ENCODE results near the gene LRMDA. TPM values are rescaled to one million over a fixed set of nuclear protein-coding genes. Genes with fewer than 3 reads are reported as not detected.
A peak's percentile ranks its signal among the peaks of the same experiment; 100 is the strongest.

LRMDA gene
- total and polyA plus RNA-seq, 2 of the 13 experiments (the other 11 are each of a cell fraction or from before 2014, with no cell fraction given) = 13.4 to 22.0 TPM

DNA sequence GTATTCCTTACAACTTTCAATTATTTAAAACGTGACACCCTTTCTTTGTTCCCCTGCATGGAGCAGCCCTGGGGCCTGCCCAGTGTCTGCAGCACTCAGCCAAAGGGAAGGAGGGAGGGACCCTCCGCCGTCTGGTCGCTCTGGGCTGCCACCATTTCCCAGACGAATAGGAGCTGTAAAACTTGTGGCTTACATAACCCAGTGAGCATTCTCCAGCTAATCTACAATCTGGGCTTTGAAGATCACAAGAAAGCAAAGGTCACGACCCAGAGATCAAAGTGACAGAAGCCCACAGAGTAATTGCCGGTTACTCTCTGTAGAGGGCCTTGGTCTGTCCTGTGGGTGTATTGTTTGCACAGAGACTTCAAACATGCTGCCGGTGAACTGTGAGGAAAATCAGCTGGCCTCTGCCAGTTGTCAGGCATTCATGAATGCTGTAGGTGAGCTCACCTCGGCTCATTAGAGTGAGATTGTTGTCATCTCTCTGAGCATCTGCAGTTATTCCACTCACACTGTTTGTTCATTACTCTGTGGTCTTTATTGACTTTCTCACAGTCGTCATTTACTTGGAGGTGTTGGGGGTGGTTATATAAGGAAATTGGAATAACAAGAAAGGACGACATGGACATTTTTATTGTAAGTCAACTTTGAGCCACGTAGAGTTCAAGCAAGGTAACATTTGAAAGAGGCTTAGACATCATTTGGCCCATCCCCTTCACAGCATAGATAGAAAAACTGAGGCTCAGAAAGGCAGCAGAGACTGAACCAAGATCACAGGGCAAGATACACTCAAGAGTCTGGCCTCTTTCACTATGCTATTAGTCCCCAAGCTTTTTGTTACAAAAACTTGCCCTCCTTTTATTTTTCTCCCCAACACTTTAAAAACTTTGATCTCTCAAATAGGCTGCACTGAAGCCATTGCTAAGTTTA is 619.8 kb downstream of the LRMDA start (continued):
- TF ChIP-seq FOXP4 (CRISPR knock-in tag; IDR thresholded peaks at IDR 0.05) (peak; percentile 98), ZNF281 (CRISPR knock-in tag; IDR thresholded peaks at IDR 0.05; ENCODE audit: borderline replicate concordance) (peak; percentile 81; the same call in 1 of the 2 replicates), ZNF251 (CRISPR knock-in tag; IDR thresholded peaks at IDR 0.05) (no peak), SIX4 (CRISPR knock-in tag; IDR thresholded peaks at IDR 0.05) (peak; percentile 83), CENPX (CRISPR knock-in tag; IDR thresholded peaks at IDR 0.05) (no peak), ZNF788 (CRISPR knock-in tag; IDR thresholded peaks at IDR 0.05; ENCODE audit: borderline replicate concordance) (peak; percentile 88; the same call in 1 of the 2 replicates), ZNF354B (CRISPR knock-in tag; IDR thresholded peaks at IDR 0.05) (no peak), ZNF547 (CRISPR knock-in tag; IDR thresholded peaks at IDR 0.05) (peak; percentile 58; the same call in 1 of the 2 replicates), KAT7 (CRISPR knock-in tag; IDR thresholded peaks at IDR 0.05; ENCODE audit: borderline replicate concordance) (no peak), MLX (CRISPR knock-in tag; IDR thresholded peaks at IDR 0.05) (peak; percentile 91), ZBTB7B (CRISPR knock-in tag; IDR thresholded peaks at IDR 0.05) (peak; percentile 92), JUNB (CRISPR knock-in tag; IDR thresholded peaks at IDR 0.05; ENCODE audit: borderline replicate concordance) (peak; percentile 64; the same call in 1 of the 2 replicates), PHF5A (CRISPR knock-in tag; IDR thresholded peaks at IDR 0.05; ENCODE audit: low read depth, unreplicated experiment) (peak; percentile 81), ASH2L (IDR thresholded peaks at IDR 0.05; ENCODE audit: insufficient read length, low read depth, low read length) (peak; percentile 92), HNRNPK (IDR thresholded peaks at IDR 0.05; ENCODE audit: low read depth, low read length, poor library complexity, severe bottlenecking) (no peak), SMAD3 (CRISPR knock-in tag; IDR thresholded peaks at IDR 0.05) (peak; percentile 92), NFIC (IDR thresholded peaks at IDR 0.05; ENCODE audit: low read length) (peak; percentile 99), ZNF12 (CRISPR knock-in tag; IDR thresholded peaks at IDR 0.05) (peak; percentile 81; the same call in 1 of the 2 replicates)
- TF ChIP-seq, protein P1, sequence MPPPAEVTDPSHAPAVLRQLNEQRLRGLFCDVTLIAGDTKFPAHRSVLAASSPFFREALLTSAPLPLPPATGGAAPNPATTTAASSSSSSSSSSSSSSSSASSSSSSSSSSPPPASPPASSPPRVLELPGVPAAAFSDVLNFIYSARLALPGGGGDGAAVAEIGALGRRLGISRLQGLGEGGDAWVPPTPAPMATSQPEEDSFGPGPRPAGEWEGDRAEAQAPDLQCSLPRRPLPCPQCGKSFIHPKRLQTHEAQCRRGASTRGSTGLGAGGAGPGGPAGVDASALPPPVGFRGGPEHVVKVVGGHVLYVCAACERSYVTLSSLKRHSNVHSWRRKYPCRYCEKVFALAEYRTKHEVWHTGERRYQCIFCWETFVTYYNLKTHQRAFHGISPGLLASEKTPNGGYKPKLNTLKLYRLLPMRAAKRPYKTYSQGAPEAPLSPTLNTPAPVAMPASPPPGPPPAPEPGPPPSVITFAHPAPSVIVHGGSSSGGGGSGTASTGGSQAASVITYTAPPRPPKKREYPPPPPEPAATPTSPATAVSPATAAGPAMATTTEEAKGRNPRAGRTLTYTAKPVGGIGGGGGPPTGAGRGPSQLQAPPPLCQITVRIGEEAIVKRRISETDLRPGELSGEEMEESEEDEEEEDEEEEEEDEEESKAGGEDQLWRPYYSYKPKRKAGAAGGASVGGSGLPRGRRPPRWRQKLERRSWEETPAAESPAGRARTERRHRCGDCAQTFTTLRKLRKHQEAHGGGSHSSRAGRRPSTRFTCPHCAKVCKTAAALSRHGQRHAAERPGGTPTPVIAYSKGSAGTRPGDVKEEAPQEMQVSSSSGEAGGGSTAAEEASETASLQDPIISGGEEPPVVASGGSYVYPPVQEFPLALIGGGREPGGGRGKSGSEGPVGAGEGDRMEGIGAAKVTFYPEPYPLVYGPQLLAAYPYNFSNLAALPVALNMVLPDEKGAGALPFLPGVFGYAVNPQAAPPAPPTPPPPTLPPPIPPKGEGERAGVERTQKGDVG (CRISPR knock-in tag; IDR thresholded peaks at IDR 0.05; ENCODE audit: borderline replicate concordance) = peak; percentile 56; the same call in 1 of the 2 replicates

Data from HepG2 (cell line).